Transverse colon (tissue), 3 donors: ENCODE measurements around the gene MATN3.

ENCODE experiments used
- EP300 ChIP-seq: sonication (generic); formaldehyde crosslinking; IDR thresholded peaks from one replicate; pipeline ENCODE4 v1.6.1; 2017; ENCODE audit warnings: antibody characterized with exemption, low read depth
- TF ChIP-seq, protein P1 (sequence below), 5 experiments: fragments of 200-600 bp in 3 of 5; fragments of 450-650 bp in 2 of 5; sonication (generic) in 3 of 5; IDR thresholded peaks; 1 replicate in 2 of 5; 2 replicates in 3 of 5; pipeline ENCODE4 v1.5.1; 2016 to 2017; ENCODE audit warnings: antibody characterized with exemption in 5 of 5, inconsistent platforms in 3 of 5, mild to moderate bottlenecking in 2 of 5, moderate library complexity in 1 of 5

GRCh38 chr2:19973466-19973865, 39.0 kb downstream of the MATN3 start:
- TF ChIP-seq, protein P1, sequence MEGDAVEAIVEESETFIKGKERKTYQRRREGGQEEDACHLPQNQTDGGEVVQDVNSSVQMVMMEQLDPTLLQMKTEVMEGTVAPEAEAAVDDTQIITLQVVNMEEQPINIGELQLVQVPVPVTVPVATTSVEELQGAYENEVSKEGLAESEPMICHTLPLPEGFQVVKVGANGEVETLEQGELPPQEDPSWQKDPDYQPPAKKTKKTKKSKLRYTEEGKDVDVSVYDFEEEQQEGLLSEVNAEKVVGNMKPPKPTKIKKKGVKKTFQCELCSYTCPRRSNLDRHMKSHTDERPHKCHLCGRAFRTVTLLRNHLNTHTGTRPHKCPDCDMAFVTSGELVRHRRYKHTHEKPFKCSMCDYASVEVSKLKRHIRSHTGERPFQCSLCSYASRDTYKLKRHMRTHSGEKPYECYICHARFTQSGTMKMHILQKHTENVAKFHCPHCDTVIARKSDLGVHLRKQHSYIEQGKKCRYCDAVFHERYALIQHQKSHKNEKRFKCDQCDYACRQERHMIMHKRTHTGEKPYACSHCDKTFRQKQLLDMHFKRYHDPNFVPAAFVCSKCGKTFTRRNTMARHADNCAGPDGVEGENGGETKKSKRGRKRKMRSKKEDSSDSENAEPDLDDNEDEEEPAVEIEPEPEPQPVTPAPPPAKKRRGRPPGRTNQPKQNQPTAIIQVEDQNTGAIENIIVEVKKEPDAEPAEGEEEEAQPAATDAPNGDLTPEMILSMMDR (IDR thresholded peaks at IDR 0.05) = no peak
- TF ChIP-seq EP300 = no peak
